ENCODE results near the gene APCDD1.

Gene APCDD1

GRCh38 chr18:10482985-10483949 lies 28.8 kb downstream of the APCDD1 start:
- no peak overlapping the region for H3K4me3 ChIP-seq (ENCODE audit: low read length)
- TF ChIP-seq CTCF (IDR thresholded peaks at IDR 0.05; ENCODE audit: insufficient read depth, low read depth, low read length, missing control alignments), result no peak
- DNase-seq (ENCODE audit: low read depth), result no peak

GRCh38 chr18:10485475-10485874 lies 31.0 kb downstream of the APCDD1 start:
- no peak for DNase-seq (ENCODE audit: low read depth)
- TF ChIP-seq CTCF (IDR thresholded peaks at IDR 0.05; ENCODE audit: insufficient read depth, low read depth, low read length, missing control alignments), result no peak

GRCh38 chr18:10486362-10486761 lies 31.9 kb downstream of the APCDD1 start:
- no peak for TF ChIP-seq CTCF (IDR thresholded peaks at IDR 0.05; ENCODE audit: insufficient read depth, low read depth, low read length, missing control alignments)
- H3K4me3 ChIP-seq (ENCODE audit: low read length), result no peak overlapping the region
- no peak for DNase-seq (ENCODE audit: low read depth)

More at GRCh38 chr18:10485475-10485874, 31.0 kb downstream of the APCDD1 start:
- no peak overlapping the region for H3K4me3 ChIP-seq (ENCODE audit: low read length)

GRCh38 chr18:10487154-10487553 lies 32.7 kb downstream of the APCDD1 start:
- H3K4me3 ChIP-seq (ENCODE audit: low read length), result no peak overlapping the region
- no peak for DNase-seq (ENCODE audit: low read depth)
- no peak for TF ChIP-seq CTCF (IDR thresholded peaks at IDR 0.05; ENCODE audit: insufficient read depth, low read depth, low read length, missing control alignments)

- no peak for TF ChIP-seq CTCF (IDR thresholded peaks at IDR 0.05; ENCODE audit: insufficient read depth, low read depth, low read length, missing control alignments)
- DNase-seq (ENCODE audit: low read depth), result no peak
- H3K4me3 ChIP-seq (ENCODE audit: low read length), result no peak overlapping the region
Observed at GRCh38 chr18:10488017-10488416, 33.6 kb downstream of the APCDD1 start.

GRCh38 chr18:10490401-10491165 lies 36.1 kb downstream of the APCDD1 start:
- TF ChIP-seq CTCF (IDR thresholded peaks at IDR 0.05; ENCODE audit: insufficient read depth, low read depth, low read length, missing control alignments), result no peak
- no peak overlapping the region for H3K4me3 ChIP-seq (ENCODE audit: low read length)
- DNase-seq (ENCODE audit: low read depth), result no peak
